CD1c-positive myeloid dendritic cell (primary cell): ENCODE data around the gene SAE1.

ENCODE experiments used
- DNase-seq: peaks from one replicate; pipeline ENCODE4 v3.0.0-alpha.2; 2016; ENCODE audit errors: extremely low spot score

The SAE1 gene

GRCh38 chr19:47106821-47107201, 23.8 kb upstream of the SAE1 start:
- no peak for DNase-seq

GRCh38 chr19:47107202-47107952, 23.3 kb upstream of the SAE1 start:
- DNase-seq, result peak; percentile 63

DNA sequence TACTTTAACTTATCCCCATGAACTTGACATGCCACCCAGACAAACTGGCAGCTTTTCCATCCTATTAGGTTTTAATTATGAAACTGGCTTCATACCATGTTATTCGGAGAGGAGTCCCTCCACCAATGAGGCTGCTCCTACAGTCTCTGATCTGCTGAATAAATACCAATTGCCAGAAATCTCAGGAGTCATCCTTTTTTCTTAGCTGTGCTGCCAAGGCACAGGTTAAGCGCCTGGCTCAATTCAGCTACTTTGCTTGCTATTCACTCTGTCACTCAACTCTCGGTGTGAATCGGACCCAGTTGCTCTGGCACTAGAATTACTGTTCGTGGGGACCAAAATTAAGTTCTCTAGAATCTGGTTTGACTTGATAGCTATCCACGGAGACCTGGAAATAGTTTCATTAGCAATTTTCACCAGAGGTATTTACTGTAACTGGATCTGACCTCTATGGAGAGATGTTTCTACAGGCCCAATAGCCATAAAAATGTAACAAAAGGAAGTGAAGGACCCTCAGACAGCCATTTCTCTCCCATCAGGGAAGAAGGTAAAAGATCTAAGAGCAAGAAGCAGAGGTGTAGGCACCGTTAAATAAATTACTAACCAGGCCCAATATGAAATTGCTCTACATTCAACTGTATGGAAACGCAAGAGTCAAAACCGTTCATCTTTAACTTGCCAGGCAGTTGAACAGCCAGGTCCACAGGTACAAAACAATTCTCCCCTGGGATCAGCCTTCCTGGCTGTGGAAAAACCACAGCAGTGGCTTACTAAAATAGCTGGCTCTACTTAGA, 22.5 kb upstream of the SAE1 start:
- no peak for DNase-seq

DNA sequence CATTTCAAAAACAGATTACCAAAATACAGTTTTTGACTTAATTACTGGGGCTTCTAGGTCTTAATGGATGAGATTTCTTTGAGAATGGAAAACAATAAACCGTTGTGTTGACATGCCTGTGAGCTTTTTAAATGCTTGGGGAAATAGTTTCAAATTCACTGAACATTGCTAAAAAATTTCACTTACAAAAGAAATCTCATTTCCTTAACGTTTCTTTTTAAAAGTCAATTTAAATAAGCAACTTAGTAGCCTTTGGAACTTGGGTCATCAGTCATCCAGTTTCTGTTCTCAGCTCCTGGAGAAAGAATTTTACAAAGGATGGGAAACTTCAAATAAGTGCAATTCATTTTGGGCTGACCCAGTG, 21.5 kb upstream of the SAE1 start:
- DNase-seq, result no peak

DNA sequence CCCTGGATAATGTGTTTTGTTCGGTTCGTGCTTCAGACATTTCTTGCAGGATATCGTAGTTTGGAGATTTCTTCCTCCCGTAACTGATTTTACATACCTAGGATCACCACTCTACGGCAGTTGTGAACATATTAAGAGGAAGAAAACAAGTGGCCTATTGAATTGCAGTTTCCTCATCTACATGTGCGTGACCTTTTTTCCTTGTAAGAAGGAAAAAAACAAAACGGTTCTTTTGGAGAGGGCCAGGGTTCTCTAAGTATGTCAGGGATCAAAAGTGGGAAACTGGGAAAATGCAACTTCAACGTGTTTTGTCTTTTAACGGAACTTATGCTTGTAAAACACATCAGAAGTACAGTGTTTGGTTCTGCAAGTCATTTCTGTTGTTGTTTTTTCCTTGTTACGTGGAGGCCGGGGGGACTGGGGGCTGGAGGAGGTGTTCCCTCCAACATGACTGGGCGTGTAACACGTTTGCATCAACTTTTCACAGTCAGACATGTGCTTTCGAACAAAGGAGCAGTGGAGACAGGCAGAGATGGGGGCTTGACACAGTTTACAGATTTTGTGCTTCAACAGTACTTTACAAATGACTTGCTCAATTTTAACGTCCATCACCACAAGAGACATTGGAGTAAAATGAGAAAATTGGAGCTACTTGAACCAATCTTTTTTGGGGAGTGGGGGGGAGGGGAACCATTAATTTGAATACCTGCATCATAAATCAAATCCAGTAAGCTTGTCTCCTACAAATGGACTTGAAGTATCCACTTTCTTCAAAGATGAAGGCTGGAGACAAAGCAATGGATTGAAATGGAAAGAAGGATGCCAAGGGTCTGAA, 20.9 kb upstream of the SAE1 start:
- peak; percentile 75 for DNase-seq

DNA sequence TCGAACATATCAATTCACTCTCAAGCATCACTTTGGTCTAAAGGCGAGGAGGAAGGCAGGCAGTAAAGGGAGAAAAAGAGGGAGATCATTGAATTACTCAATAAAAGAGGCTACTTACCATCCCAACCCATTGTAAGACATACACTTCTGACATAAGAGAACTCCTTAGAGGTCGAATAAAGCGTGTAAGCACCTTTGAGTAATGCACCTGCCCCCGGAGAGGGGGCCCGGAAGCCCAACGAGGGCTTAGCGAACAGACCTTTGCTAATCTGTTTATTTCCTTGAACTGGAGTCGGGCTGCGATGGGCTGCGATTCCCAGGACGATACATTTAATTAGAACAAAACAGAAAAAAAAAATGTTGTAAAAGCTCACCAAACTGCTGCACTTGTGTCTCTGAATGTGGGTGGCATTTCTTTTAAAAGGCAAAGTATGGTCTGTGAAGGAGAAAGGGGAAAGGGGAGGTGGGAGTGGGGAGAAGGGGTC, 20.1 kb upstream of the SAE1 start:
- no peak for DNase-seq

DNA sequence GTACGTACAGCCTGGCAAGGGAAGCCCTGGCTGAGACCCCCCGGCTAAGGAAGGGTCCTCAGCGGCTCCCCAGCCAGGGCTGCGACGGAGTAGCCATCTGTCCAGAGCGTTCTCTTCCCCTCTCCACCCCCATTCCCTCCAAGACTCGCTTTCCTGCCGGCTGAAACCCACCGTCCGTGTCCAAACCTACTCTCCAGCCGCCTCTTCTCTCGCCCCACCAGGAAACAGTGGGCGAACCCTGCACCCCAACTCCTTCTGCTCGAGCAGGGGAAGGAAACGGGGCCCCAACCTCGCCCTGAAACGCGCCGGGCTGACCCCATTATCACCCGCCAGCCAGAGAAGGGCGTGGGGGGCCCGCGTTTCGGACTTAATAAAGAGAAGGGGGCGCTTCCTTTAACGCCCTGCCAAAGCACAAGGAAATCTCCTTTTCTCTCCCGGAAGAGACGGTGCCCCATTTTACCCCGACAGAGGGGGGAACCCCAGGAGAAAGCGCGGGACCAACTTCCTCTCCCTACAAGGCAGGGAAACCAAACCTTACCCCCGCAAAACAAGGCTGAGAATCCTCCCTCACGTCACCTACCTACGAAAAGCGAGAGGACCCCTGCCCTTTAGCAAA, 19.5 kb upstream of the SAE1 start:
- peak; percentile 74 for DNase-seq

GRCh38 chr19:47111682-47112165, 18.9 kb upstream of the SAE1 start:
- no peak for DNase-seq

DNA sequence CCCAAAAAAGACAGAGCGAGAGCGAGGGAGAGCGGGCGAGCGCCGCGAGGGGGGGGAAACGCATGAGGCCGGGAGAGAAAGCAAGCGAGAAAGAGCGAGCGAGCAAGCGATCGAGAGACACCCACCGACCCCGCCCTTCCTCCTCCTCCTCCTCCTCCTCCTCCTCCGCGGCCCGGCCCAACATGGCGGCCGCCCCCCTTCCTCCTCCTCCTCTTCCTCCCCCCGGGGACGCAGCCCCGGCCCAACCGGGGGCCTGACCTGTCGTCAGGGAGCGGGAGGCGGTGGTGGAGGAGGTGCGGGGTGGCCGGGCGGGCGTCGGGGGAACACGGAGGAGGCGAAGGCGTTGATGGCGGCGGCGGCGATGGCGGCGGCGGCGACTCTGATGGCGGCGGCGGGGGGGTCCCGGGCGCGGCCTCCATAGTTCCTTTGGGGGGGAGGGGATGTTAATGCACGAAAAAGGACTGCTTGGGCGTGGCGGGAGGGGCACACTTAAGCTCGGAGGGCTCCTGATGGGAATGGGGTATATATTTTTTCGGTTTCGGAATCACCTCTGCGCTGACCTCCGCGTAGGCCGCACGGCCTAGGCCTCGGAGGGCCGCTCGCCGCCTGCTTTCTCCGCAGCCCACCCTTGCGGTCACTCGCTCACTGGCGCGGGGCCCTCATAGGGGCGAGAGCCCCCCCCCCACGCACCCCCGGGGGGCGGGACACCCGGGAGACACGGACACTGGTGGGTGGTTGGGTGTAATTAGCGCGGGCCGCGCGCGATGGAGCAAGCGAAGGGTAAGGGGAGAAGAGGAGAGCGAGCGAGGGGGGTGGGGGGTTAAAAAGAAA, 18.3 kb upstream of the SAE1 start:
- DNase-seq, result peak; percentile 75

GRCh38 chr19:47112997-47113849, 17.4 kb upstream of the SAE1 start, which contains the start of gene ZC3H4:
TSS of gene ZC3H4 (minus strand) at chr19:47113776. CDS start at chr19:47112584, 1,192 bp downstream.
- peak; percentile 100 for DNase-seq

GRCh38 chr19:47113850-47114651, 16.6 kb upstream of the SAE1 start:
- DNase-seq, result no peak

DNA sequence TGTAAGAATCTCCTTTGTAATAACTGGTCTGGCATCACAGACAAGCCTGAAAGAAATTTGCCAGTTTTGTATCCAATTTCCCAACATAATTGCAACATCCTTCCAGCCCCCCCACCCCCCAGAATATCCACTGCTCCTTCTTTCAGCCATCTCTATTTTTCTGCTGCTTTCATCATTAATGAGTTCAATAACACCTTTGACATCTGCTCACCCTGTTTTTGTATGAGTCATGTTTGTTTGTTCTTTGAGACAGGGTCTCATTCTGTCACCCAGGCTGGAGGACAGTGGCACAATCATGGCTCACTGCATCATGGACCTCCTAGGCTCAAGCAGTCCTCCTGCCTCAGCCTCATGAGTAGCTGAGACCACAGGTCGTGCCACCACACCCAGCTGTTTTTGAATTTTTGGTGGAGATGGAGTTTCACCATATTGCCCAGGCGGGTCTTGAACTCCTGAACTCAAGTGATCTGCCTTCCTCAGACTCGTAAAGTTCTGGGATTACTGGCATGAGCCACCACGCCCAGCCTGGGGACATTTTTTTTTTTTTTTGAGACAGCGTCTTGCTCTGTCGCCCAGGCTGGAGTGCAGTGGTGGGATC, 10.1 kb upstream of the SAE1 start:
- DNase-seq, result no peak

DNA sequence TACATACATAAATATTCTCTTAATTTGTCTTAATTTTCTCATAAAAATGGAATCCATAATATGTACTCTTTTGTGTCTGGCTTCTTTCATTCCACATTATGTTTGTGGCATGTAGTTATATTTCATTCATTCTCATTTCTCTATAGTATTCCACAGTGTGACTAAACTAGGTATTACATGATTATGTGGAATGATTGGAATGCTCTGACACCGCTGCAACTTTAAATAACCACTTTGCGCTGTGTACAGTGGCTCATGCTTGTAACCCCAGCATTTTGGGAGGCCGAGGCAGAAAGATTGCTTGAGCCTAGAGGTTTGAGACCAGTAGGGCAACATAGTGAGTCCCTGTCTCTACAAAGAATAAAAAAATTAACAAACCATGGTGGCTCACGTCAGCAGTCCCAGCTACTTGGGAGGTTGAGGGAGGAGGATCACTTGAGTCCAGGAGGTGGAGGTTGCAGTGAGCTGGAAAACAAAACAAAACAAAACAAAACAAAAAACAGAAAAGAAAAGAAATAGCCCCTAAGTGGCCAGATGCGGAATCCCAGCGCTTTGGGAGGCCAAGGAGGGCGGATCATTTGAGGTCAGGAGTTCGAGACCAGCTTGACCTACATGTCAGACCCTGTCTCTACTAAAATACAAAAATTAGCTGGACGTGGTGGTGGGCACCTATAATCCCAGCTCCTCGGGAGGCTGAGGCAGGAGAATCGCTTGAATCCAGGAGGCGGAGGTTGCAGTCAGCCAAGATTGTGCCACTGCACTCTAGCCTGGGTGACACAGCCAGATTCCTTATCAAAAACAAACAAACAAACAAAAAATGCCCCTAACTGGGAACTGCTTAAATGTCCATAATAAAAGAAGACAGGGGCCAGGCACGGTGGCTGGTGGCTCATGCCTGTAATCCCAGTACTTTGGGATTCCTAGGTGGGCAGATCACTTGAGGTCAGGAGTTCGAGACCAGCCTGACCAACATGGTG, 8.0 kb upstream of the SAE1 start:
- no peak for DNase-seq

- no peak for DNase-seq
Measured at GRCh38 chr19:47123406-47123805, 7.2 kb upstream of the SAE1 start.

DNA sequence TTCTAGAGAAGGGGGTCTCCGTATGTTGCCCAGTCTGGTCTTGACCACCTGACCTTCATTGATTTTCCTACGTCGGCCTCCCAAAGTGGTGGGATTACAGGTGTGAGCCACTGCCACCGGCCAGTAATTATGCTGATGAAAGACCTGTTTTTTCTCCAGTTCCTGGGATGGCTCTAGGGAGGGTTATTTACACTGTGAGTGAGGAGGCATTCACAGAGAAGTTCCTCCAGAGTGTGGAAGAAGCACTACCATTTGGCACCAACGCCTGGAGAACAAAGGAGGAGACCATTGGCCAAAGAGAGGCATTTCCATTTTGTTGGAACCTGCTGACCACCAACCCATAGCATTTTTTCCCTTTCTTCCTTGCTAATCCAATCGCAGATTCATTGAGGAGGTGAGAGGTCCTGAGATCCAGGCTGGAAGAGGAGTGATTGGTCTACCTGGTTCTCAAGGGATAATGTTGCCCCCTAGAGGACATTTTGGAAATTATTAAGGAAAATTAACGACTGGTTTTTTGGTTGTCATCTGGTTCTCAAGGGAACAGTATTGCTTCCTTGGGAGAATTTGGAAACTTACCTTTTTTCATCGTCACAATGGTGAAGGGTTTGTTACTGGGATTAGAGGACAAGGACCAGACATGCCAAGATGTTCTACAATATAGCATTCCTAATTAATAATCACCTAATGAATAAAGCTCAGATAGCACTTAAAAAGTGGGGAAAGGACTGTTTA, 5.5 kb upstream of the SAE1 start:
- DNase-seq, result peak; percentile 88

- no peak for DNase-seq
Measured at GRCh38 chr19:47125669-47125938, 5.0 kb upstream of the SAE1 start.

DNA sequence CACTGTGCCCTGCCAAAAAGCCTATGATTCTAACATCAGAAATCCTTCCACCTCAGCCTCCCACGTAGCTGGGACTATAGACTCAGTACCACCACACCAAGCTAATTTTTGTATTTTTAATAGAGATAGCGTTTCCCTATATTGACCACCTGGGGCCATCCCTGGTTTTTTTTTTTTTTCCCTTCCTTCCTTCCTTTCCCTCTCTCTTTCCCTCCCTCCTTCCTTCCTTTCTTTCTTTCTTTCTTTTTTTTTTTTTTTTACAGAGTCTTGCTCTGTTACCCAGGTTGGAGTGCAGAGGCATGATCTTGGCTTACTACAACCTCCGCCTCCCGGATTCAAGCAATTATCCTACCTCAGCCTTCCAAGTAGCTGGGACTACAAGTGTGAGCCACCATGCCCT, 1.1 kb upstream of the SAE1 start:
- no peak for DNase-seq
